ENCODE data around the gene SH3GL2.

The SH3GL2 gene

GRCh38 chr9:17611342-17611741, 32.5 kb downstream of the SH3GL2 start:
- DNase-seq: no peak

- peak in 1 of 51 donors; percentile 7 for DNase-seq
Observed at GRCh38 chr9:17611917-17612316, 33.1 kb downstream of the SH3GL2 start.

- peak in 11 of 51 donors; percentile 3 to 55 (median 18) for DNase-seq
Observed at GRCh38 chr9:17613758-17614157, 34.9 kb downstream of the SH3GL2 start.

- no peak for DNase-seq
Observed at GRCh38 chr9:17614250-17614649, 35.4 kb downstream of the SH3GL2 start.

GRCh38 chr9:17614903-17615302, 36.0 kb downstream of the SH3GL2 start:
- no peak for DNase-seq

- no peak for DNase-seq
Observed at GRCh38 chr9:17622141-17622540, 43.3 kb downstream of the SH3GL2 start.

- no peak for DNase-seq
Observed at GRCh38 chr9:17622749-17623148, 43.9 kb downstream of the SH3GL2 start.

- no peak for DNase-seq
Observed at GRCh38 chr9:17623965-17624364, 45.1 kb downstream of the SH3GL2 start.

- DNase-seq: no peak
Observed at GRCh38 chr9:17624571-17624970, 45.7 kb downstream of the SH3GL2 start.

- no peak for DNase-seq
Observed at GRCh38 chr9:17625644-17626388, 47.0 kb downstream of the SH3GL2 start.

DNA sequence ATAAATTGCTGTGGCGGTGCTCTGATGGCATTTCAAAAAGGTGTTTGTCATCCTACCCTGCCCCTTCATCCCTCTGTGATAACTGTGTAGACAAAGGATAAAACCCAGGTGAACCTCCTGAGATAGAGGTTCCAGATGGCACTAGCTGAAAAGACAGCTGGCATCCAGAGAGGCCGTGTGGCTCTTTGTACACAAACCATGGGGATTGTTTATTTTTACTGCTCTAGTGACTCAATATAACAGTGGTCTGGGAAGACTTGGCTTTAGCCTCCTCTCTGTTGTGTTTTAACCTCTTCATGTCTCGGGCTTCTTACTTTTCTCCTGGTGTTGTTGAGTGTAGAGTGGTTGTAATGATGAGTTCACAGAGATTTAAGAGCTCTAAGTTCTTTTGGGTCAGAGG, 48.8 kb downstream of the SH3GL2 start:
- DNase-seq: no peak

DNA sequence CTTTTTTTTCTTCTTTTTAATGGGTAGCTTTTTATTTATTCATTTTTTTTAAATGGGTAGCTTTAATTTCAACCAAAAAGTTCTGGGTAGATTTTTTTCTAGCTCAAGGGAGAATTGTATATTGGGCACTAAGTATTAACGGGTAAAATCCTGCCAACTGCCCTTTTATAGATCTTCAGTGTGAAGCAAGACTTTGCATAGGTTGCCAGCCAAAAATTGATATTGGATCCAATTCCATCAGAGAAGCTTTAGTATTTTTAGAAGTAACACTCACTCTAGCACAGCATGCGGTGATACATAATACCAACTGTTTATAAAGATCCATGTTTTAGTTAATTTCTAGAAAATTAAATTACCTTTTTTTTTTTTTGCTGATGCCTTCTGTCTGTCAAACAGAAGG, 49.8 kb downstream of the SH3GL2 start:
- no peak for DNase-seq

DNA sequence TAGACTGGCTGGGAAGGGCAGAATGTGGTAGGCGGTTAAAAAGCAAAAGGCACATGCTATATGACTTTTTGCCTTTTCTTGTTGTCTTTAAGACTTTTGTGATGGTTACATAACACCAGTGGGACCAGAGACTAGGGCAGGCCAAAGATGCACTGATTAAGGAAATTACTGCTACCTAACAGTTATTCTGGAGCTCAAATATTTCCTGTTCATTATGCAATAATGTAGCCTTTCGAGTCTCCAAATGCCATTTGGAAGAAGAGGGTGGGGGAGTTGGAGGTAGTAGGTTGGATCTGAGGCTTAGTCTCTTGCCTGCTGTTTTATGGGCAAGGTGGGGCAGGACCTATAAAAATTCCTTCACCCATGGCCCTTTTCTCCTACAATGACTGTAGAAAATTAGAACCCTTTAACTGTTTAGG, 51.7 kb downstream of the SH3GL2 start:
- DNase-seq: no peak

DNA sequence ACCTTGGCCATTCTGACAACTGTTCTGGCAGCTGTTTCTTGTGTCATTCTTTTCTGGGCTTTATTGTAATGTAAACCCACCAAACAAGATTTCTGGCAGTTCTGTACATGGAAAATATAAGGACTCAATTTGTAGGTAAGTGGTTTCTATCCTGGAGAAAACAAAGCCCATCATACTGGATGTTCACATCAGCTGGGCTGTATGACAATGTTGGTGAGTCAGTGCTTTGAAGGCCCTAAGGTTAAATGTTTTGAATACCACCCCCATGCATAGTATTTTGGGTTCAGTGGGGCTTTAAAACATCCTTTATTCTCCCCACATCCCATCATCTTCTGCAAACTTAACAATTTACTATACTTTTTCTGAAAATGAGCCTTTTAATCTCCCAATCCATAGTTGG, 52.5 kb downstream of the SH3GL2 start:
- DNase-seq: no peak

- DNase-seq: no peak
Observed at GRCh38 chr9:17632994-17633393, 54.1 kb downstream of the SH3GL2 start.

- DNase-seq: no peak
Observed at GRCh38 chr9:17635115-17635890, 56.4 kb downstream of the SH3GL2 start.

- DNase-seq: no peak
Observed at GRCh38 chr9:17636349-17636748, 57.5 kb downstream of the SH3GL2 start.

DNA sequence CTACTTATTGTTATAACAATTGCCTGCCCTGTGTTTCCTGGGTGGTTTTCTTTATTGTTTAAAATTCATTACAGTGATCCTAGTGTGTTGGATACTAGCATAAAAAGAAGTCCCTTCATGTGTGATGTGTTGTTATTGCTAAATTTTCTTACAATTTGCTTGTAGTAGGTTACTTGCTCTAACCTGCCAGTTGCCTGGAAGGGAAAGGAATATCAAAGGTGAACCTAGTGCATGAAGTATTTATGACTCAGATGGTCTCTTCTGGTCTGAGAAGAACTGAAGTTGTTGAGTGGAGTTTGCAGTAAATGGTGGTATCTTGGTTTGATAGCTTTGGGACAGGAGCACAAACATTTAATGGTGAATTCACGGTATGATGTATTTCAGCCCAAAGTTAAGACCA, 58.0 kb downstream of the SH3GL2 start:
- no peak for DNase-seq

DNA sequence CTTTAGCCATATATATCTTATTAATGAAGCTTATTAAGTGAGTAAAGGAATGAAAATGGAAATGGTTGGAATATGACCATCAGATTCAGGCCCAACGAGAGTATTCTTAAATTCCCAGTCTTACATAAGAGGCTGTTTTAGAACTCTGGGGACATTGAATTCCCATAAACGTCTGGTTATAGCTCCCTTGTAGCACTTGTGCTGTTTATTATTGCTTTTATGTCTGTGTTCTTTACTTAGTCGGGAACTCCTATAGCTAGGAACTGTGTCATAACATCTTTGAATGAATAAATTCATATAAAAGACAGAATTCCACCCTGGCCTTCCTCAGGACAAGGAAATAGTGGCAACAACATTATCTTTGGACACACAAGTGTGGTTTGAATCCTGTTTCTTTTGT, 58.4 kb downstream of the SH3GL2 start:
- no peak for DNase-seq

GRCh38 chr9:17648516-17648915, 69.7 kb downstream of the SH3GL2 start:
- no peak for DNase-seq

DNA sequence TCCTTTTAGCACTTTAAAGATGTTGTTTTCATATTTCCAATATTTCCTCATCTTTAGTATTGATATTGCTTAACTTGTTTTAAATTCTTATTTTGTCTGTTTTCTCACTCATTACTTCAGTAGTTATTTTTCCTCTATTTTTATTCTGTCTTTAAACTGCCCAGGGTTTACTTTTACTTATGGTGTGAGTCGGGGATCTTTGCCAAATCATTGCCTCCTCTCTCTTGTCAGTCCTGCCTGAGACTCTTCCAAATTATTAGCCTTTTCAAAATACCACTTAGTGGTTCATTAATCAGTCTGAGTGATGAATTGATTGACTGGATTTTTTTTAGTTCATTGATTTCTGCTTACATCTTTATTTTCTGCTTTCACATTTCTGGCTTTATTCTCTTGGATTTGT, 72.9 kb downstream of the SH3GL2 start:
- no peak for DNase-seq

DNA sequence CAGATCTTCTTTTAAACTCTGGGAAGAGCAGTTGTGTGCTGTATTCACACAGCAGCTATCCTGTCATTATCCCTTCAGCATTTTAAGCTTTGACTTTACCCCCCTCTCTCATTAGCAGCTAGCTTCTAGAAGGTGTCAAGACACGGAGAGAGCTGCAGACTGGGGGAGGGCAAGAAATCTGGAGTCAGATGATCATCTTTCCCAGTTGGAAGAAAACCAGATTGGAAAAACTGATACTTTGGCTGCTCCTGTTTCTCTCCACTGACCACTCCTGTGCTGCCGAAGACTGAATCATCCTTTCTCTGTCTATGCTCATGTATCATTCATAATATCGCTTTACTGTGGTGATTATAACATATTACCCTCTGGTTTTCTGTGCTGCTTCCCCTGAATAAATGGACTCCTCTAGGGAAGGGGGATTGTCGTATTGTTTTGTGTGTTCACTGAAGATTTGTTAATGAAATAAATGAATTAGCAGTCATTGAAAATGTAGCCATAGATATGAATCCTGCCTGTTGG, 75.1 kb downstream of the SH3GL2 start:
- no peak for DNase-seq

- no peak for DNase-seq
Observed at GRCh38 chr9:17656889-17657288, 78.0 kb downstream of the SH3GL2 start.

All from hypothalamus (tissue), 51 donors.